GM15510 (cell line): ENCODE results near the gene PRR16.

Source experiments
- POLR2A ChIP-seq: IDR thresholded peaks from 3 replicates; pipeline ENCODE4 v1.6.1; 2011; ENCODE audit warnings: borderline replicate concordance; ENCODE audit not compliant: insufficient read length; ENCODE audit errors: extremely low read depth

Gene PRR16

DNA sequence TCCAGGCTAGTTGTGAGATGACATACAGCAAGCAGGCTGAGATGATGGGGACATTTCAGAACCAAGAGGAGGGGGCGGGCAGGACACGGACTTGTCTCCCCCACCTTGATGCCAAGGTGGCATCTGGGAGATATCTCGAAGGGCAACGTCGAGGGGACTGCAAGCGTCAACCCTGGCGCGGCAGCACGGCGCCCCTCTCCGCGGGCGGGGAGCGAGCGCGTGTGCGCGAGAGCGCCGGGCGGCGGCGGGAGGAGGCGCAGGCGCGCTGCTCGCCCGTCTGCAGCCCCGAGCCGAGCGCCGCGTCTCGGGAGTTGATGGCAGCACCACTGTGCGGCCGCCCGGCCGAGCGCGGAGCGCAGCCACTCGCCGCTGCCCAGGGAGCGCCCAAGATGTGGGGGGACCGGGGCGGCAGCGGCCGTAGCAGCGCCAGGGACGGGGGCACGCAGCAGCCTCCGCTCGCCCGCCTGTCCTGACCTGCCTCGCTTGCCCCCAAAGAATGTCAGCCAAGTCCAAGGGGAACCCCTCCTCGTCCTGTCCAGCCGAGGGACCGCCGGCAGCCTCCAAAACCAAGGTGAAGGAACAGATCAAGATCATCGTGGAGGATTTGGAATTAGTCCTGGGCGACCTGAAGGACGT is at the start of gene PRR16:
PRR16 (plus strand) TSS at position 310 of the 636 bp plus-strand sequence.
- TF ChIP-seq POLR2A, result no peak

DNA sequence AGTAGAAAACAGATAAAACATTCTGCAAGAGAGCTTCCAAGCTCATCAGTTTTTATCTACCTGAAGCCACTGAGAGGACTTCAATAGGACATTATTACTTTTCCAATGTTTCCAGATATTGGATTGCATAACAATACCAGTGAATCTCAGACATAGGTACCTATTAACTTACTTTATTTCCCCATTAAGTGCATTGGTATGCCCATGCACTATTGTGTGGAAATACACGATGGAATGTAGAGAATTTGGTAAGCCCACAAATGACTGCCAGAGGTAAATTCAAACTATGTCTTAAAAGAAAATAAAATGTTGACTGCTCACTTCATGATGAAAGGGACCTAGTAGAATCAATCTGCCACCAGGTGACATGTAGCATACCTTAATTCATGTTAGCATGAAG is 48.1 kb upstream of the PRR16 start:
- TF ChIP-seq POLR2A, result no peak

DNA sequence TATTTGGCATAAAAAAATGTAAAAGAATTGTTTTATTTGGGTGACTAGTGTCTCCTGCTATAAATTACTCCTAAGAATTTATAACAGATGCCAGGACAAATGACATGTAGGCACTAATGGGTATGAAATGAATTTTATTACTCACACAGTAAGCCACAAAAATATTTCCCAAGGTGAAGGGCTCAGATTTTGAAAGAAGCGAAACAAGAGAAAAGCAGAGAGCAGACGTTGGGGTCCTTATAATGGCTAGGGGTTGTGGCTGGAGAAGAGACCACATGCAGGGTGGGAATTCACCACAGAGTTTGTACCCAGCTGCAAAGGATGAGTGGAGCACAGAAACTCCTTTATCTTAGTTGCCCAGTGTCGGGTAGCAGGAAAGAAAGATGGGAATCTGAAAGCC is 45.0 kb upstream of the PRR16 start:
- no peak for TF ChIP-seq POLR2A

DNA sequence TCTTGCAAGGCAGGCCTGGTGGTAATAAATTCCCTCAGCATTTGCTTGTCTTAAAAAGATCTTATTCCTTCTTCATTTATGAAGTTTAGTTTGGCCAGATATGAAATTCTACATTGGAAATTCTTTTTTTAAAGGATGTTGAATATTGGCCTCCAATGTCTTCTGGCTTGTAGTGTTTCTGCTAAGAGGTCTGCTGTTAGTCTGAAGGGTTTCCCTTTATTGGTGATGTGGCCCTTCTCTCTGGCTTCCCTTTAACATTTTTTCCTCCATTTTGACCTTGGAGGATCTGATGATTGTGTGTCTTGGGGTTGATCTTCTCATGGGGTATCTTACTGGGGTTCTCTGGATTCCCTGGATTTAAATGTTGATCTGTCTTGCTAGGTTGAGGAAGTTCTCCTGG is 33.5 kb upstream of the PRR16 start:
- TF ChIP-seq POLR2A, result no peak

DNA sequence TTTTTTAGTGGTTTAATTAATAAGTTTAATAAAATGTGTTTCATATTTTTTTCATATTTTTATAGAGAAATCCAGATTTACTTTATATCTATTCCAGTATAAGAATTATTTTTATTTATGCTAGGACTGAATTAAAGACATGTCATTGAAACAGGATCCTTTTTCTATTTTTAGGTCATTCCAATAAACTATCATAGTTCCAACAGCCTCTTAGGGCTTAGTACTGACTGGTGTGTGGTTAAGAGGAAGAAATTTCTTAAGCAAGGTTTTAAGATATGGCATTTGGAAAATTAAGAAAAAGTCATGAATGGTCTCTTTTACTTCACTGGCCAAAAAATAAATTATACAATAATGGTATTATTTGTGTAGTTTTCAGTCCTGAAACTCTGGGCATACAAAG is 31.2 kb upstream of the PRR16 start:
- TF ChIP-seq POLR2A, result no peak

DNA sequence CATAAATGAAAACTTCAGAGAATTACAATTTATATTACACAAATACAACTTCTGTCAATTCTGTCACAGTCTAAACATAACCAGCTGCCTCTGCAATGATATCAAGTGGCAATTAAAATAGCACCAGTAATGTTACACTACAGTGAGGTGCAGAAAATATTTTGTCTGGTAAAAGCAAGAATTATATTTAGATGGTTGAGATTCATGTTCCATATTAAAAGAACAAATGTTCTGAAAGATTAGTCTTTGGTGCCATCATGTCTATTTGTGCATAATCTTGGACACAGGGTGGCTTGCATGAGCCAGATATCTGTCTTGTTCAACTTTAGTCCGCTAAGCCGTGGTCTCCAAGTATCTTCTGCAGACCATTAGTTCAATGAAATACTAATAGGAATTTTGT is 29.0 kb upstream of the PRR16 start:
- no peak for TF ChIP-seq POLR2A

DNA sequence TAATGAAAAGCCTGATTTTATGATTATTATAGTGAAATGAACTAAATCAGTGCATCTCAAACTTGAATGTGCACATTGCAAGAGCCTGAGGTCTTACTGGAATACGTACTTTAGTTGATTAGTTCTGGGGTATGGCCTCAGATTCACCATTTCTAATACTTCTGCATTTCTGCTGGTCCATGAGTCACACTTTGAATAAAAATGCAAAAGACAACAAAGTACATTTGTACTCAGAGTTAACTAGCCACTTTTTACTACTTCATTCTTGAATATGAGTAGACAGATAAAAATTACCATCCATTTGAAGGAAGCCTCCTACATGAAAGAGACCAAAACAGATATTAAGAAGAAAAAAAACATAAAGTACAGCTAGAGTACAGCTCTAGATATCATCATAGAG is 27.1 kb upstream of the PRR16 start:
- TF ChIP-seq POLR2A, result no peak

DNA sequence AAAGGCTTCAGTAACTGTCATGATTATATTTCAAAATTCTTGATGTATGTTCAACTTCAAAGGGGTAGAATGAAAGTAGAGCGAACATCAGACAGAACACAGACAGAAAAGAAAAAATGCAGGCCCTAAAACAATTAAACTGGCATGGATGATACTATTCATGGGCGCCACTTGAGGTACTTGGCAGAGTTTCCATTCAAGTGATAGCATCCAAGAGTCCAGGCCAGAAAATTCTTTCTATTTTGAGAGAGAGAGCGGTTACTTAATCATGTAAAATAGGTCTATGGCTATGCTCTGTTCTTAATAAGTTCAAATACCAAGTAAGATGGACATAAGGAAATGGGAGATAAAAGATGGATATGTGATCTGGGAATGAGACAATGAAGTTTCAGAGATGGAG is 21.4 kb upstream of the PRR16 start:
- TF ChIP-seq POLR2A, result no peak

DNA sequence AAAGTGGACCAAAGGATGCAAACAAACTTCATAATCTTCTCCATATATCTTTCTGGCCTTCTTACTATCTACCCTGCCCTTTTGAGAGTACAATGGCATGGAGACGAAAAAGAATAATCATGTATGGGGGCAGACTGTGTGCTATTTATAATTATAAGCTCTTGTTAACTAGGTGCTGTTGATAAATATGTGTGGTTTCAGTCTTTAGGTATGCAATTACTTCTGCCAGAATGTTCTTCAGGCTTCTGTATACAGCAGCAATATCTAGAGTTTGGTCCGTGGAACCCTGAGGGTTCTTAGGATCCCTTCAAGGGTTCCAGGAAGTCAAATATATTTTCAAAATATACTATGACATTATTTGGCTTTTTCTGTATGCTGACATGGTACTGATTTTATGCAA is 20.5 kb upstream of the PRR16 start:
- no peak for TF ChIP-seq POLR2A

DNA sequence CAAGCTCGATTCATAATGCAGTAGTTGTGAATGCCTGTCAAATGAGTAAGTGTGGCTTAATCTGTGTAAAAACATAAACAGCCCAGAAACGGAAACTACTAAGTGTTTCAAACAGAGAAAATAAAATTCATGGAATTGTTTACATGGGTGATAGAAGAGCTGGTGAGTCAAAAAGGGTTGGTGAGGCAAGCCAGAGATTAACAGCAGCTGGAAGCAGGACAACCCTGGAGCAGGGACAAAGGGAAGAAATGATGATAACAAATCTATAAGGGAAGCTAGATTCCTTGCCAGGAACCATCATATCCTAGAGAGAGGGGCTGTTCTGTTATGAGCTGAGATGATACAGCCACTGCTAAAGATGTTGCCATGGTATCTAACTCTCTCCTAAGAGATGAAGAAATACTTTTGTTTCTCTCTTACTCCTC is 18.0 kb upstream of the PRR16 start:
- TF ChIP-seq POLR2A, result no peak

DNA sequence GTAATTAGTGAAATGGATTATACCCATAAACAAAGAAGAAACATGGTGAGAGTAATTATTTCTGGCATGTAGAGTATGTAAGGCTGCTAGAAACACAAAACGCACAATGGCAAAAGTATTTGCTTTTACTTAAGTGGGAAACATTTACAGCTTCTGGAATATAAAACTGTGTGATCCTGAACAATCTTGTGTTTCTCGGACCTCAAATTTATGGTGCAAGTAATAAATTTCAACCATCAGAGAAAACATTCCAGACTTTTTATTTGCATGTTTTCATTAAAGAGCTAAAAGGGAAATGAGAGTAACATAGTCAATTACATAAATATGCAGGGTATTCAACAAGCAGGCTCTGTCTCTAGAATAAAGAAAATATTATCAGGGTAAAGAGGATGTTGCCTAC is 17.2 kb upstream of the PRR16 start:
- TF ChIP-seq POLR2A, result no peak

DNA sequence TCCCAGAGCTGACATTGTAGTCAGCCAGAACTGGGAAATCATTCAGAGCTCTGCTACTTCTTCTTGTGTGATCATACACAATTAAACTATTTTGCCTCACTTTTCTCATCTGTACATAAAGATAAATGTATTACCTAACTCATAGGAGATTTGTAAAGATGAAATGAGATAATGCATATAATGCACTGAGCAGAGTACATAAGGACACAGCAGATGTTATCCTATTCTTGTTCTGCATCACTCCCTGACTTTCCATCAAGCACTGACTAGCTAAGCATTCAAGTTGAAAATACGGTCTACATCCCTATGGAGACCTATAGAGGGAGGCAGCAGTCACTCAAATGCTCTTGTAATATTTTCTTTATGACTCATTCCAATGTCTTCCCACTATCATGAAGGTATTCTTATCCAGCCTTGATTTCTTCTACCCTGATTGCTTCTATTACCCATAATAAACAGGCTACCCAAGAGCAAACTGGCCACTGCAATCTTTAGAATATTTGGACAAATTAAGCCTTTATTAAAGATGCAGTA is 16.3 kb upstream of the PRR16 start:
- TF ChIP-seq POLR2A, result no peak

DNA sequence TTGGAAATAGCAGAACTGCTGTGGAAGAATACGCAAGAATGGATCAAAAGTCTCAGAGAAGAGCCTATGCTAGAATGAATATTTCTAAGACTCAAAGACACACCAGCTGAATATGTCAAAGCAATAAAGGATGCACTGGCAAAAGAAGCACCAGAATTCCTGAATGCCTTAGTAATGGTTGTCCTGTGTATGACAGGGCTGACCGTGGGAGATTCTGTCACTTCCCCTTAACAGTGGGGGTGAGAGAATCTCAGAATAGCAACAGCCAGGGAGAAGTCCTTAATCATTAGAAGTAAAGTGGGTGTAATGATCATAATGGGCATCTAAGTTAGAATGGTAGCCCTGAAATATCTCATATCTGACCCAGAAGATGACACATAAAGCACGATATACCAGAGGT is 14.6 kb upstream of the PRR16 start:
- TF ChIP-seq POLR2A, result no peak

DNA sequence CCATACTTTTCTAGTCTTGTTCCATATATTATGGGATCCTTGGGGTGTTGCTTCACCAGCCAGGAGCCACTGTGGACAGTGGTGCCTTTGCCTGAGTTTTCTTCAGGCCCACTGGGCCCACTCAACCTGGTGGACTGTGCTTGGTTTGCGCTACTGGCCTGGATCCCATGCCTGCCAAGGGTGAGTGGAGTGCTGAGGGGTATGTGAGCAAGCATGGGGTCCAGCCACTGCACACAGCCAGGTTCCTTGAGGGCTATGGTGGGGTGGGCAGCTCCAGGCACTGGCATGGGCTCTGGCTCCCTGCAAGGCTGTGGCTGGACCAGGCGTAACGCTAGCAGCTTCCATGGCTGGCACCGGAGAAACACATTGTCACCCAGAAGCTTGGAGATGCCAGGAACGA is 13.2 kb upstream of the PRR16 start:
- no peak for TF ChIP-seq POLR2A

DNA sequence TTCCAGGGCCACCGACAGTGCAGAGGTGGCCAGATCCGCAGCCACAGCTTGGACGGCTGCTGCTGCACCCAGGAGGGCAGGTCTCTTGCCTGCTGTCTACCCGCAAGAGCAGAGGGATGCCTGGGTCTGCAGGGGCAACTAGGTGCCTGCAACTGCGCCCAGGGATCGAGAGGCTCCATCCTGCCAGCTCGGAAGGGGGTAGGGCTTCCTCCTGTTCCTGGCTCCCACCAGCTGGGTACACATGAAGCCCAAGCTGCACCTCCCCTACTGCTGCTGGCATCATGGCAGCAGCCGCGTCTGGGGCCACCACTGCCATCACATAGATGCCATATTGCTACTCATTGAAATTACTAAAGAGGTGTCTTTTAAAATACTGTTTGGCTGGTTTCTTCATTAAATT is 12.7 kb upstream of the PRR16 start:
- no peak for TF ChIP-seq POLR2A

DNA sequence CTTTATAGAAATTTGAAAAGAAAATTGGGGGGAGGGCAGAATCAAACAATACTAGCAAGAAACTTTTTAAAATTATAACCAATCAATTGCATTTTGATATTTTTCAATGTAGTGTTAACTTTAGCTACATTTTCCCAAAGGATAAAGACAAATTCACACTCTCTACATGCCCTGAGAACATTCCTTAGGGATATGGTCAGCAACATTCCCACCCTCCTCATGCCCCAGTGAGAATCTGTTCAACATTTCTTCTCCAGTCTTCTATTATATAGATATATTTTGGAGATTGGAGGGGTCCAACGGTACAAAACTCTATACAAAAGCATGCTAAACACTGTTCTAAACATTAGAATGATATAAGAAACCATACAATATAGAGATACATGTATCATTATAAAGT is 11.6 kb upstream of the PRR16 start:
- no peak for TF ChIP-seq POLR2A

DNA sequence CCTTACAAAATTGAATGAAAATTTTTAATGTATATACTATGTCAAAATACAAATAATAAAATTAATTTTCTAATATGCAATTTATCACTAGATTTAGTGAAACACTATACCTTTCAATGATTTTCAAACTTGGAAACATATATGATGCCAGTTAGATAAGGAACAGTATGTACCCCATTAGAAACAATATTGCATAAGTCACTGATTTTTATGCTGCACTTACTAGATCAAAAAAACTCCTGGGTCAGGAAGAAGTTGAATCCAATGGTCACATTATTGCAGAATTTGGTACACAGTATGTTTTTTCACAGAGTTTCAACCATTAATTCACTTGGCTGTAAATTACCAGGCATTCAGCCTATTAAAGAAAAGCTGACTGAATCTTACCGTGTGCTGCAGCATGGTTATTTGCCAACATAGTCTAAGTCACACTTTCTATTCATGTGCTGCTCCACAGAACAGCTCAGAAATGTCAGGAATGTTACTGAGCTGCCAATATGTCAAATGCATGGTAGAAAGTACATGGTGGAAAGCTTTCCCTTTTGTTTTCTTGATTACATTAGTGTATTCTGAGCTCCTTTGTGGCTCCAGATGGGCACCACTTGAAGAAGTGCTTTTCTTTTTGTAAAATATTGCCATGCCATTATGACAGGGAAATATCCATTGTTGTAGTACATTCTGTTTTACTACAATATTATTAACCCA is 9.9 kb upstream of the PRR16 start:
- no peak for TF ChIP-seq POLR2A

DNA sequence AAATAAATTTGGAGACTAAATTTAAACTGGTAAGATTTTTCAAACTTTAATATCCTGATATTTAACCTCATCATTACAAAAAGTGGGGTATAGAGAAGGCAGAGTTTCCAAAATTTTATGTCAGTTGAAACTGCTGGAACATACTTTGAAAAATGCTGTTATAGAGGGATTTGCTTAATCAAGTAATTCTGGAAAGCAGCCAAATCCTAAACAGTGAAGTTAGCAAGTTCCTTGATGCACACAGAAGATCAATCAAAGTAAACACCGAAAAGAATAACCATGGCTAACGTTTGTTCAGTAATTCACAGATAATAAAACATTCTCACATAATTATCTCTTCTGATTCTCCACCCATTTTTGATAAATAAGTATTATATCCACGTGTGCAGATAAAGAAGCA is 8.1 kb upstream of the PRR16 start:
- no peak for TF ChIP-seq POLR2A
